A549 (cell line): ENCODE measurements around the gene WWC1.

Experiments
- CEBPB ChIP-seq, 2 experiments: fragments of >200 bp in 1 of 2; sonication (Bioruptor Twin) in 1 of 2; formaldehyde crosslinking in 1 of 2; IDR thresholded peaks; 2 replicates each; pipeline ENCODE4 v1.6.1; 2012 to 2016
- CHD2 ChIP-seq: fragments of 150-350 bp; IDR thresholded peaks from 2 replicates; pipeline ENCODE4 v1.6.1; 2014; ENCODE audit warnings: low read length; ENCODE audit not compliant: partially characterized antibody
- CTCF ChIP-seq: fragments of >200 bp; sonication (Bioruptor Twin); formaldehyde crosslinking; IDR thresholded peaks from 3 replicates; pipeline ENCODE4 v1.5.1; 2016
- EHMT2 ChIP-seq: fragments of 200-600 bp; sonication (generic); IDR thresholded peaks from 2 replicates; pipeline ENCODE4 v1.6.1; 2016; ENCODE audit warnings: antibody characterized with exemption, low read depth, mild to moderate bottlenecking, moderate library complexity
- ELK1 ChIP-seq: fragments of 150-350 bp; IDR thresholded peaks from 2 replicates; pipeline ENCODE4 v1.6.1; 2014; ENCODE audit warnings: low read depth, mild to moderate bottlenecking, low read length
- KDM5A ChIP-seq: fragments of 200-600 bp; sonication (generic); IDR thresholded peaks from 2 replicates; pipeline ENCODE4 v1.6.1; 2016; ENCODE audit warnings: antibody characterized with exemption, mild to moderate bottlenecking
- MYC ChIP-seq: IDR thresholded peaks from 2 replicates; pipeline ENCODE4 v1.6.1; 2012; ENCODE audit warnings: mild to moderate bottlenecking, inconsistent platforms, low read length, improper control_type of control experiment, borderline replicate concordance
- NFE2L2 ChIP-seq: fragments of 150-350 bp; conservative IDR thresholded peaks from 2 replicates; pipeline ENCODE4 v1.6.1; 2014; ENCODE audit warnings: low read length
- NPAS2 ChIP-seq: fragments of 250-450 bp; sonication (Bioruptor Pico); IDR thresholded peaks from 2 replicates; pipeline ENCODE4 v1.8.0; 2022; ENCODE audit warnings: mild to moderate bottlenecking, moderate library complexity, borderline replicate concordance
- POLR2A ChIP-seq: IDR thresholded peaks from 2 replicates; pipeline ENCODE4 v1.6.1; 2012; ENCODE audit warnings: mild to moderate bottlenecking, low read length
- REST ChIP-seq: fragments of 200-600 bp; sonication (generic); IDR thresholded peaks from 2 replicates; pipeline ENCODE4 v1.6.1; 2016; ENCODE audit warnings: antibody characterized with exemption, mild to moderate bottlenecking, moderate library complexity
- SMC3 ChIP-seq: fragments of >200 bp; sonication (Bioruptor Twin); formaldehyde crosslinking; IDR thresholded peaks from 3 replicates; pipeline ENCODE4 v1.6.1; 2018; ENCODE audit warnings: inconsistent platforms
- SREBF2 ChIP-seq: fragments of 450-650 bp; IDR thresholded peaks from 2 replicates; pipeline ENCODE4 v1.6.1; 2014; ENCODE audit warnings: mild to moderate bottlenecking, moderate library complexity

- TF ChIP-seq MYC (no peak), NPAS2 (no peak), REST (no peak), CTCF (no peak), EHMT2 (no peak), POLR2A (no peak), ELK1 (no peak), SREBF2 (no peak), CEBPB (IDR thresholded peaks at IDR 0.05) (no peak), KDM5A (no peak), NFE2L2 (no peak), SMC3 (no peak), CHD2 (no peak)
Measured at GRCh38 chr5:168467755-168468330, 176.4 kb downstream of the WWC1 start.
